Measurements from ENCODE around the gene FGD2.

Gene FGD2

GRCh38 chr6:37048851-37049757 is 43.6 kb downstream of the FGD2 start:
- H3K27me3 ChIP-seq (ENCODE audit: insufficient read depth, low read length, poor library complexity) = no peaks in the 10 kb centered on the region
- peak overlapping the region; percentile 60 for H3K4me2 ChIP-seq (ENCODE audit: insufficient read depth, low read length)
- H3K9ac ChIP-seq (ENCODE audit: low read depth, low read length) = peak overlapping the region; percentile 55
- TF ChIP-seq EZH2 (IDR thresholded peaks at IDR 0.05; ENCODE audit: borderline replicate concordance, low read depth, low read length, severe bottlenecking) (no peak), CTCF (IDR thresholded peaks at IDR 0.05; ENCODE audit: borderline replicate concordance, extremely low read depth, low read length, poor library complexity, severe bottlenecking) (no peak)
- H3K79me2 ChIP-seq (ENCODE audit: insufficient read depth, low read length) = no peaks in the 10 kb centered on the region
- ATAC-seq (ENCODE audit: insufficient read depth, low read depth) (peak; percentile 32), DNase-seq (peak; percentile 89)
- peaks cover 71% of the 10 kb centered on the region for H3K4me1 ChIP-seq (ENCODE audit: insufficient read depth, low read length)
- no peaks in the 10 kb centered on the region for H3K9me3 ChIP-seq (ENCODE audit: insufficient read depth, low read length, severe bottlenecking)
- H4K20me1 ChIP-seq (ENCODE audit: insufficient read depth, low read length) = no peaks in the 10 kb centered on the region
- H3K27ac ChIP-seq (ENCODE audit: low read length) = peak overlapping the region; percentile 94
- no peaks in the 10 kb centered on the region for H3K36me3 ChIP-seq (ENCODE audit: insufficient read depth, low read length)
- peak overlapping the region in 1 of 2 experiments; percentile 32; a peak in 1 of 4 replicates for H3K4me3 ChIP-seq (ENCODE audit: low read depth in 1 of 2, low read length in 2 of 2)
- 0 out of 2 replicates have a peak overlapping the region, but pooled peaks have one; percentile 10 for H2AFZ ChIP-seq (ENCODE audit: low read depth, low read length)

- Histone ChIP-seq H3K4me1 (ENCODE audit: insufficient read depth, low read length) (peaks cover 71% of the 10 kb centered on the region), H2AFZ (ENCODE audit: low read depth, low read length) (peak overlapping the region; percentile 48), H3K9me3 (ENCODE audit: insufficient read depth, low read length, severe bottlenecking) (no peaks in the 10 kb centered on the region), H3K36me3 (ENCODE audit: insufficient read depth, low read length) (no peaks in the 10 kb centered on the region), H3K4me3 (ENCODE audit: low read depth in 1 of 2, low read length in 2 of 2) (peak overlapping the region in 1 of 2 experiments; percentile 44; a peak in 1 of 4 replicates), H3K79me2 (ENCODE audit: insufficient read depth, low read length) (no peaks in the 10 kb centered on the region), H3K27me3 (ENCODE audit: insufficient read depth, low read length, poor library complexity) (no peaks in the 10 kb centered on the region), H4K20me1 (ENCODE audit: insufficient read depth, low read length) (no peaks in the 10 kb centered on the region), H3K27ac (ENCODE audit: low read length) (peak overlapping the region; percentile 94), H3K4me2 (ENCODE audit: insufficient read depth, low read length) (peak overlapping the region; percentile 60), H3K9ac (ENCODE audit: low read depth, low read length) (peak overlapping the region; percentile 55)
- no peak for ATAC-seq (ENCODE audit: insufficient read depth, low read depth)
- DNase-seq = no peak
- TF ChIP-seq CTCF (IDR thresholded peaks at IDR 0.05; ENCODE audit: borderline replicate concordance, extremely low read depth, low read length, poor library complexity, severe bottlenecking) (no peak), EZH2 (IDR thresholded peaks at IDR 0.05; ENCODE audit: borderline replicate concordance, low read depth, low read length, severe bottlenecking) (no peak)
These were observed 44.2 kb downstream of the FGD2 start for GRCh38 chr6:37049758-37050044.

DNA sequence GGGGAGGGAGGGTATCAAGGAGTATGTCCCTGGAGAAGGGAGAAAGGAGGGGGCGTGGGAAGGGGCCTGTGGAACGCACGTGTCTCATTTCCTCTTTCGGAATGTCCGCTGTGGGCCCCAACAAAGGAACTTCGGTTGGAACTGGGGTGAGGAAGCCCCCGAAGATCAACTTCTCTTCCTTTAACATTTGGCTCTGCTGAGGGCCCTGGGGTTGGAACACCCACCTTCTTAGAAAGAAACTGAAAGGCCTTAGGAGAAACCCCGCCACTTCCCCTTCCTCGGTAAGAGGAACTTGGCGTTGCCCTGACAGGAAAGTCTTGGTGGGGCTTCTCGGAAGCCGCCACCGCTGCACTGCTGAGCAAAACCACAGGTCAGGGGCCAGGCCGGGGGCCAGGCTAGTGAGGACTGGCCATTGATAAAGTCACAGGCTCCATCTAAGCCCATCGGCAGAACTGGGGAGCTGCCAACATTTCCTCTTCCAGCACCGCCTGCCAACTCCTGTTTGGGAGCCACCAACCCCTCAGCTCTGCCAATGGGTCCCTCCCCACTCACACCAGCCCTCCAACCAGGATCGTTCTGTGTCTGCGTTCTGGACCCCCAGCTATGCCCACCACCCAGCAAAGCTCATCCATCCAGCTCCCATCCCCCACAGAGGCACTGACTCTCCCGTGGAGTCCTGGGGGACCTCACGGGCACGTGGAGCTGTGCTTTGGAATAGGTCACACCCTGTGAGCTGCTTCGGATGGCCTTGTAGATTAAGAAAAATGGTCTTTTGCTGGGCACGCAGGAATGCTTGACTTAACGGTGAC is 44.8 kb downstream of the FGD2 start:
- peaks cover 71% of the 10 kb centered on the region for H3K4me1 ChIP-seq (ENCODE audit: insufficient read depth, low read length)
- H3K4me2 ChIP-seq (ENCODE audit: insufficient read depth, low read length) = peak overlapping the region; percentile 60
- TF ChIP-seq CTCF (IDR thresholded peaks at IDR 0.05; ENCODE audit: borderline replicate concordance, extremely low read depth, low read length, poor library complexity, severe bottlenecking) (no peak), EZH2 (IDR thresholded peaks at IDR 0.05; ENCODE audit: borderline replicate concordance, low read depth, low read length, severe bottlenecking) (no peak)
- H3K79me2 ChIP-seq (ENCODE audit: insufficient read depth, low read length) = no peaks in the 10 kb centered on the region
- H3K27me3 ChIP-seq (ENCODE audit: insufficient read depth, low read length, poor library complexity) = no peaks in the 10 kb centered on the region
- peak overlapping the region in 1 of 2 experiments; percentile 44; a peak in 1 of 4 replicates for H3K4me3 ChIP-seq (ENCODE audit: low read depth in 1 of 2, low read length in 2 of 2)
- no peaks in the 10 kb centered on the region for H4K20me1 ChIP-seq (ENCODE audit: insufficient read depth, low read length)
- peak overlapping the region; percentile 55 for H3K9ac ChIP-seq (ENCODE audit: low read depth, low read length)
- H2AFZ ChIP-seq (ENCODE audit: low read depth, low read length) = peak overlapping the region; percentile 48
- no peaks in the 10 kb centered on the region for H3K36me3 ChIP-seq (ENCODE audit: insufficient read depth, low read length)
- ATAC-seq (ENCODE audit: insufficient read depth, low read depth) = peak; percentile 39
- peak; percentile 91 for DNase-seq
- H3K27ac ChIP-seq (ENCODE audit: low read length) = peak overlapping the region; percentile 94
- H3K9me3 ChIP-seq (ENCODE audit: insufficient read depth, low read length, severe bottlenecking) = no peaks in the 10 kb centered on the region

Data from DND-41 (cell line).